Adrenal gland (tissue), 12 donors: Measurements from ENCODE around the gene BTBD16. TPM values are rescaled to one million over a fixed set of nuclear protein-coding genes. Genes with fewer than 3 reads are reported as not detected.

Experiments
- DNase-seq, 7 donors: peaks; one replicate each; pipeline ENCODE4 v3.0.0-alpha.2; 2019 to 2020
- H3K27ac ChIP-seq, 5 donors: fragments of 200-600 bp; sonication (generic) in 4 of 5; 1 replicate in 3 of 5; 2 replicates in 2 of 5; pipeline versions ENCODE4 v1.5.1 to v1.8.0; 2016 to 2020; ENCODE audit warnings: mild to moderate bottlenecking in 1 of 5
- H3K27me3 ChIP-seq: fragments of 200-600 bp; 2 replicates; pipeline ENCODE4 v1.8.0; 2021
- H3K36me3 ChIP-seq, 2 donors: fragments of 200-600 bp; replicated peaks in 1 of 2; 1 replicate in 1 of 2; 2 replicates in 1 of 2; pipeline versions ENCODE4 v1.5.1 to v1.8.0; 2018 to 2022
- H3K4me1 ChIP-seq, 2 donors: fragments of 200-600 bp; replicated peaks in 1 of 2; 1 replicate in 1 of 2; 2 replicates in 1 of 2; pipeline versions ENCODE4 v1.5.1 to v1.8.0; 2018 to 2021
- H3K4me3 ChIP-seq, 4 donors: fragments of 200-600 bp; sonication (generic) in 3 of 4; one replicate each; pipeline ENCODE4 v1.5.1; 2016 to 2018
- H3K9me3 ChIP-seq, 3 donors: fragments of 200-600 bp; sonication (generic) in 1 of 3; replicated peaks in 1 of 3; 1 replicate in 2 of 3; 2 replicates in 1 of 3; pipeline versions ENCODE4 v1.5.1 to v1.8.0; 2016 to 2021
- CTCF ChIP-seq, 6 experiments: fragments of 450-650 bp in 4 of 6; fragments of 200-600 bp in 2 of 6; sonication (generic) in 1 of 6; IDR thresholded peaks; 1 replicate in 5 of 6; 2 replicates in 1 of 6; pipeline versions ENCODE4 v1.5.1 to v1.8.0; 2016 to 2021; ENCODE audit warnings: antibody characterized with exemption in 6 of 6, mild to moderate bottlenecking in 2 of 6, moderate library complexity in 1 of 6
- POLR2A ChIP-seq, 2 donors: fragments of 450-650 bp; IDR thresholded peaks; one replicate each; pipeline ENCODE4 v1.6.1; 2017; ENCODE audit warnings: antibody characterized with exemption in 2 of 2, mild to moderate bottlenecking in 2 of 2, moderate library complexity in 1 of 2
- WGBS, 4 donors: extraction: QIAGEN DNeasy Blood & Tissue Kit in 2 of 4; methylation state at CpG; one replicate each; pipeline versions ENCODE4 v1.1.5 to v1.1.7; 2013 to 2017; 5-methylcytosine and 5-hydroxymethylcytosine counted together
- intact Hi-C, 2 donors: fragments of 100-400 bp; cut with DNase I; formaldehyde crosslinking; loops; one replicate each; pipeline versions ENCODE4 v1.14.1 to v1.15.0; 2022 to 2023
- polyA plus RNA-seq, 3 donors: library from polyadenylated mRNA; stranded (reverse); fragments of 200-250 nt in 2 of 3; fragments of 350-450 nt in 1 of 3; fragmentation: Illumina TruSeq in 1 of 3; extraction: RNeasy Lipid Tissue Mini Kit (QIAGEN cat#74804) in 1 of 3; gene quantifications; one replicate each; pipeline ENCODE4 v1.2.3, GENCODE V29; 2013 to 2014
- total RNA-seq, 9 donors: library from RNA; depleted of rRNA in 4 of 9; stranded (reverse); fragments of >200 nt in 4 of 9; fragments of 120-200 nt in 1 of 9; fragmentation: NEBNext Ultra II Directional in 1 of 9; extraction: Animal tissue kit (Norgen Biotek cat#: 25700) in 1 of 9; gene quantifications; one replicate each; pipeline versions ENCODE4 v1.1.0 to v1.2.4, GENCODE V29; 2013 to 2023
- donor health status: healthy with polysubstance abuse.
- donor health status: Bipolar disorder and iron deficiency.
- donor health status: DM: yes; HTN: yes; CAD: no.
- donor health status: DM: no; HTN: no; CAD: no.
- donor health status: DM: no; HTN: no; CAD: no.
- donor health status: DM: yes; HTN: yes; CAD: no.

BTBD16 gene
- total and polyA plus RNA-seq, 12 donors, result 0.11 to 0.48 (median 0.24) TPM; not detected in 5

GRCh38 chr10:122291739-122292138, 20.6 kb downstream of the BTBD16 start:
- H3K9me3 ChIP-seq, result no peaks in the 10 kb centered on the region
- no peak overlapping the region for H3K27ac ChIP-seq
- no peak for TF ChIP-seq CTCF (IDR thresholded peaks at IDR 0.05)
- no peak for TF ChIP-seq POLR2A (IDR thresholded peaks at IDR 0.05)
- WGBS, 4 donors, result 89 to 97% (median 93%) methylated on average over 5 of the region's 5 CpGs
- no peak overlapping the region for H3K4me3 ChIP-seq
- intact Hi-C loops, result no loop called here
- H3K27me3 ChIP-seq, result peaks cover 4% of the 10 kb centered on the region
- H3K4me1 ChIP-seq, result no peaks in the 10 kb centered on the region
- DNase-seq, result no peak
- H3K36me3 ChIP-seq, result no peaks in the 10 kb centered on the region

- Histone ChIP-seq H3K4me3 (no peak overlapping the region), H3K9me3 (no peaks in the 10 kb centered on the region), H3K27me3 (peaks cover 7% of the 10 kb centered on the region), H3K4me1 (no peaks in the 10 kb centered on the region), H3K36me3 (no peaks in the 10 kb centered on the region), H3K27ac (no peak overlapping the region)
- intact Hi-C loops, result no loop called here
- WGBS, 4 donors, result 73 to 87% (median 80%) methylated on average over 3 of the region's 3 CpGs
- no peak for DNase-seq
- TF ChIP-seq POLR2A (IDR thresholded peaks at IDR 0.05) (no peak), CTCF (IDR thresholded peaks at IDR 0.05) (no peak)
Measured at GRCh38 chr10:122292376-122292775, 21.3 kb downstream of the BTBD16 start.

GRCh38 chr10:122293156-122293960, 22.3 kb downstream of the BTBD16 start:
- peaks cover 7% of the 10 kb centered on the region for H3K27me3 ChIP-seq
- no peaks in the 10 kb centered on the region for H3K36me3 ChIP-seq
- no peak overlapping the region for H3K27ac ChIP-seq
- no peak for TF ChIP-seq CTCF (IDR thresholded peaks at IDR 0.05)
- no peak for TF ChIP-seq POLR2A (IDR thresholded peaks at IDR 0.05)
- no peak overlapping the region for H3K4me3 ChIP-seq
- H3K4me1 ChIP-seq, result no peaks in the 10 kb centered on the region
- intact Hi-C loops, result no loop called here
- DNase-seq, result no peak
- 64 to 85% (median 73%) methylated on average over 7 to 10 of the region's 10 CpGs for WGBS, 4 donors
- no peaks in the 10 kb centered on the region for H3K9me3 ChIP-seq

GRCh38 chr10:122293961-122294380, 22.9 kb downstream of the BTBD16 start:
- WGBS, 4 donors, result 80 to 83% methylated on average over 4 of the region's 4 CpGs; no CpG with 5 or more reads in 2 of the 4 donors
- no peak overlapping the region for H3K4me3 ChIP-seq
- no peak overlapping the region for H3K27ac ChIP-seq
- no peak for TF ChIP-seq CTCF (IDR thresholded peaks at IDR 0.05)
- TF ChIP-seq POLR2A (IDR thresholded peaks at IDR 0.05), result no peak
- peaks cover 0 to 5% of the 10 kb centered on the region in 2 donors for H3K4me1 ChIP-seq
- DNase-seq, result no peak
- H3K27me3 ChIP-seq, result peaks cover 7% of the 10 kb centered on the region
- H3K9me3 ChIP-seq, result no peaks in the 10 kb centered on the region
- no peaks in the 10 kb centered on the region for H3K36me3 ChIP-seq
- intact Hi-C loops, result no loop called here
